Activated CD8-positive, alpha-beta memory T cell treated with anti-CD3 and anti-CD28 coated beads, Interleukin-2, amount 50 U/mL, for 1 hour (primary cell): ENCODE results near the gene MAB21L1.

Experiments
- DNase-seq: peaks from one replicate; pipeline ENCODE4 v3.0.0-alpha.2; 2020; ENCODE audit errors: extremely low read depth

The MAB21L1 gene

DNA sequence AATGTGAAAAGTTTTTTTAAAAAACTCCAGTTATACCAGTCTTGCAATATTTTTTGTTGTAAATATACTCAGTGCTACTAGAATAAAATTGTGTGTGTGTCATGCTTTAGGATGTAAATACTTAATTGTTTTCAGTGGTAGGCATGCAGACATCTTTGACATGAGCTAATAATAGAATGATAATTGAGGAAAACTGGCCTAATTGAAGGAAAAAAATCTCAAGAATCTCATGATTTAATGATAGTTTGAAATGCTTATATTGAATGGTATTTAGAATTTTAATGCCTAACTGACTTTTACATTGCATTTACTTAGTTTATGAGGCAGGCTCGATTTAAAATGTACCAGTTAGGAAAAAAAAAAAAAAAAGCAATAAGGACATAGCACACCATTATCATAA is 3.2 kb upstream of the MAB21L1 start:
- DNase-seq, result no peak

DNA sequence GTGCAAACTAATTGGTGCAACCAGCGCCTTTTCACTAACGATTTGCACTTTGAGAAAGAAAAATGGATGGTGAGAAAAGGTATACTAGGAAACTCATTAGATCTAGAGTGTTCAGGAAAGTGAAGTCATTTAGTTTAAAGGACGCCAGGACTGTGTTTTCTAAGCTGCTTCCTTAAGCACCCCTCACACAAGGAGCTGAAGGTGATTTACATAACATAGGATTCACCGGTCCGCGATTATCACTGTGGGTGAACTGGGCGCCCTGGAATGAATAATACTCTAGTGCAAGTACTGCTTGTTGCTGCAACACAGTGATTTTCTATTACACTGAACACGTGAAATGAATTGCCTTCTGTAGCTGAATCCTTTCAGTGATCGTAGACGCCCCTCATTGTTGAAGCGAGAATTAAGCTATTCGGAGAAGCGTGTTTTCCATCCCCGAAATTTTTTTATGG is 2.6 kb upstream of the MAB21L1 start:
- no peak for DNase-seq

DNA sequence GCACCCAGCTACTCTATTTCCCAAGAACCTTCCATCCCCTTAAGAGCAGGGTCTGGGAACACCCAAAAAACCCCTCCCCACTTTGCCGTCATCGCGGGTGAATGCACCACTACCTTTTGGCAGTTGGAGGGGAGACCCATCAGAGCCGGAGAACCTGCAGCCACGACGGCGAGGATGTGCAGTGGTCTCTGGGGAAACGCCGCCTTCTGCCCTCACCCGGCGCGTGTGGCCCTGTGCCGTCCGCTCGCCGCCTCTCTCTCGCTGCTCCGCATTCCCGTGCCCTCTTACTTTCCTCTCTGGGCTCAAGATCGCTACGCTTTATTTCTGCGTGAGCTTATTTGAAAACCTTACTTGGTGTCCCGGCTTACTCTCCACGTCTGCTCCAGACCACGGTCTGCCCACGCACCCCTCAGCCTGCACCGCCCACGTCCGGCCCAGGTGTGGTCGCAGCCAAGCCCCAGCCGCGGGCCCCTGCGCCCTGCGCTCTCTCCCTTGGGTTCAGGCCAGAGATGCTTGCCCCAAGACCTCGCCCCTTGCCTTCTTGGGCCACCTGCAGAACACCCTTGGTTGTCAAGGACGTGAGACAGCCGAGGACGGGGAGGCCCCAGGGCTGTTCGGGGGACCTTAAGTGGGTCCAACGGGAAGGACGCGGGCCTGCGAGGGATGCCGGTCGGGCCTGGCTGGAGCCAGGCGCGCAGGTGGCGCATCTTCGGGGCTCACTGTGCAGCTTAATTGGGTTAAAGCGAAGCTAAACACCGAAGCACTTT is 2.0 kb upstream of the MAB21L1 start:
- DNase-seq, result no peak

DNA sequence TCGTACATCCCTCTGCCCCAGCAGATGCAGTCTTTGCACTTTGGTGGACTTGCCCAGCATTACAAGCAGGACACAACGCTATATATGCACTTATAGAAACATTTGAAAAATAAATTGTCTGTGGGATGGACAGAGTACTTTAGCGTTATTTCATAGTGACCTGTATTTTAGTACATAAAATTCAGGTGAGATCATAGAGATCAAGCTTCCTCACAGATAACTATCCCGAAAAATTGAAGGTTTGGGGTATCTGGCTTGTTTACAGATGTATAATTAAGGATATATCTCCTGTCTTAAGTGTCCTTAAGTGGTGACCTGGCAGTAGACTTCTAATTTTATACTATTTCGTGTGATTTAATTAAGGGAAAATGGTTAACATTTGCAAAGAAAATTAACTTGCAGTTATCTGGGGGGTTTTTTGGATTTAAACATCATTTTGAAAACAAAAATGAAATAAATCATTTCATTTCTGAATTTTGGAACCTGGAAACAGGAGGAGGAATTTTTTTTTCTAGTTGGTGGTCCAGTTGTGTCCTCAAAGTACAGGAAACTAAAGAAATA is 977 bp upstream of the MAB21L1 start:
- DNase-seq, result no peak

DNA sequence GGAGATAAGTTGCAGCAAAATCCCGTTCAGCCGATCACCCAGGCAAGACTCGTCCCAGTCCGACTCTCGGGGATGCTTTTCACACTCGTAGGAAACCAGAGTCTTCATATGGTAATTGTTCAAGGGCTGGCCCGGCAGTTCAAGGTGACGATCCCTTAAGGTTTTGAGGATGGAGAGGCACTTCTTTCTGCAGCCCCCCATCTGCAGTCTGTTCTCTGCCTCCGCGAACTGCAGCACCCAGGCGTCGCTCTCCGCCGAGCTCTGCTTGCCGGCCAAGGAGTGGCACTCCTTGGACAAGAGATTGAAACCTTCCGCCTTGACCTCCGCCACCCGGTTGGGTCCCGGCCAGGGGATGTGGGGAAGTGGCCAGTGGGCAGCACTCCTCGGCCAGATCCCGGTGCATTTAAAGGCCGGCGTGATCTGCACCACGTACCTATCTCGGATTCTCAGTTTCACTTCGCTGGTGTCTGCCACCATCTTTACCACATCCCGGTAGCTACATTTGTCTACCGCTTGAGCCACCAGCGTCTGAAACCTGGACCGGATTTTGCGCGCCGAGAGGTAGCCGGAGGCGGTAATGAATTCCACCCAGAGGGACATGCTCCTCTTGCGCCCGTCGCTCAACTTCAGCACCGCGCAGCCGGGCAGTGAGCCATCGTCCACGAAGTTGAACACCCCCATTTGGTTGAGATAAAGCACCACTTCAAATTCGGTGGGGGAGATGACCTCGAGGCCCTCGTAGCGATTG is 1.1 kb downstream of the MAB21L1 start:
- no peak for DNase-seq

DNA sequence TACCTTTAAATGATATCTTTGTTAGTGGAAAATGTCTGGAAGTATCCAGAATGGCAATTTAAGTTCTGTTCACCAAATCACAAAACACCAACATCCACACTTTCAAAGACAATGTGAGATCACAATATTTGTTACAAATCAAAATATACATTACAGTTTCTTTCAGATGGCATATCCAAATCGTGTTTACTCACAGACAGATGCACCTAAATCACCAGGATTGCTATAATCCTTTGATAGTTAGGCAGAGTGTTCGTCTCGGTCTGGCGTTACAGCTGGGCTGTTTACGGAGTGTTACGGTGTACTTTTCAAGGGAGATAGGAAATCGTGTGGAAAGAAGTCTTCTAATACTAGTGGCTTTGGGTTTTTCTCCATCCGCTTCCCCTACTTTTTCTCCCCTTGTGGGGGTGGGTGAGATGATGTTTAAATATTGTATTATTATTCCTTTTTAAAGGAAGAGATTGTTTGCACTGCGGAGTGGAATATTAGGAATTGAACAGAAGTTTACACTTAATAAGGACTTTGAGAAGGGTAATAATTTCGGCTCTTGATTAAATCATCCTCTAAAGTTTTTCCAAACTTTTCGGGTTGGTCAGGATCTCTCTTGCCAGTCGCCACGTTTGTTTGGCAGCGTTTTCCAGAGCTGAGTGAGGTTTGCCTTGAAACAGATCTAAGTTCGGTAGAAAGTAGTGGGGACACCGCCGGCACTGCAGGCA is 1.8 kb downstream of the MAB21L1 start:
- DNase-seq, result no peak

DNA sequence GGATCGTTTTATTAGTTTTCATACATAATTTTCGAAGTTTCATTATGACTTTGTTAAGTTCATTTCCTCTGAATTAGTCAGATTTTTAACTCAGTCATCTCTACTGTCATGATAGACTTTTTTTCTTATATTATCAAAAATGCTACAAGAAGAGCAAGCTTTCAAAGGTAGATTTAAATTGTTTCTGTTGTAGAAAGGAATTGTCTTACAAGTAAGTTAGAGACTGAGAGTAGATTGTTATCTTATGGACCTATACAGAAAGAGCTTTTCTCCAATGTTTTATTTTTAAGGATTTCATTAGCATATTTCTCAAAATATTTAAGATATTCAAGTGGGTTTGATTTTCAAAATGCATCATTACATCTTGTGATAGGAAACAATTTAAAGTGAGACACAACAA is 2.7 kb downstream of the MAB21L1 start:
- DNase-seq, result no peak

DNA sequence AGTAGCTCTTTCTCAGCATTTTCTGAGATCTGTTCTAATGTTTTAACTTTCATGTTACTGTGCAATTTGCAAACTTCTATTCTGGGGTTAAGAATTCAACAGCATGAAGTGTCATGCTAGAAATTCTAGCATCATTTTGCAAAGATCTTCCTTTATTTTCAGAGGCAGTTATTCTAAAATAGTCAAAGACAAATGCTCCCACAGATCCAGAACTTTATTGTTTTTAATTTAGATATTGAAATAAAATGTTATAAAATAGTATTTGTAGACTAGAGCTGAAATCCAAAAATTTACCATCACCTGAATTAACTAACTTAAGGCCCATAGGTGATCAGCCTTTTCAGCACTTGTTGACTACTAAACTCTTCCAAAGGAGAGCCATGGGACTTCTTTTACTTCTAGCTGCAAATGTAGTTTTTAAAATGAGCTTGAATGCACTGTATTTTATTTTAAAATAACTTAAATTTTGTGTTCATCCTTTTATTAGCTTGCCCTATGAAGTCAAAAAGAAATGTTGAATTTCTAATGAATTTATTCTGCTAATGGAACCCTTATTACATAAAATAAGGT is 3.2 kb downstream of the MAB21L1 start:
- DNase-seq, result no peak

DNA sequence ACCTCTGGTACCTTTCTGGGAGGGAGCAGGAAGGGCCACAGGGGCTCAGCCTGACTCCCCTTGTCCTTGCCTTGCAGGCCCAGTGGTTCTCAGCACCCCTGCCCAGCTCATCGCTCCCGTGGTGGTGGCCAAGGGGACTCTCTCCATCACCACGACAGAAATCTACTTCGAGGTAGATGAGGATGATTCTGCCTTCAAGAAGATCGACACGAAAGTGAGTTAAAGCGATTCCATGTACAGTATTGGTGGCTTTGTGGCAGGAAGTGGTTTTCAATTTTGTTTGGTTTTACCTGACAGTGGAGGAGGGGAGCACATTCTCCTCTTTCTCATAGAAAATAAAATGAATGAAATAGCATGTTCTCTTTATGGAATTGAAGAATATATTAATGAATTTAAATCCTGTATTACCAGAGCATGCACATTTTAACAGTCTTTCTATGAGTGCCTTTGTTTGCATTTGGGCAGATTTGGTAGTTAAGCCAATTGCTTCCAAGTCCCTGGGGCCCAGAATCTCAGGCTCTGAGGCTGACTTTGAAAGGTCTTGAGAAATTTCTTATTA is 4.1 kb downstream of the MAB21L1 start:
- DNase-seq, result no peak

DNA sequence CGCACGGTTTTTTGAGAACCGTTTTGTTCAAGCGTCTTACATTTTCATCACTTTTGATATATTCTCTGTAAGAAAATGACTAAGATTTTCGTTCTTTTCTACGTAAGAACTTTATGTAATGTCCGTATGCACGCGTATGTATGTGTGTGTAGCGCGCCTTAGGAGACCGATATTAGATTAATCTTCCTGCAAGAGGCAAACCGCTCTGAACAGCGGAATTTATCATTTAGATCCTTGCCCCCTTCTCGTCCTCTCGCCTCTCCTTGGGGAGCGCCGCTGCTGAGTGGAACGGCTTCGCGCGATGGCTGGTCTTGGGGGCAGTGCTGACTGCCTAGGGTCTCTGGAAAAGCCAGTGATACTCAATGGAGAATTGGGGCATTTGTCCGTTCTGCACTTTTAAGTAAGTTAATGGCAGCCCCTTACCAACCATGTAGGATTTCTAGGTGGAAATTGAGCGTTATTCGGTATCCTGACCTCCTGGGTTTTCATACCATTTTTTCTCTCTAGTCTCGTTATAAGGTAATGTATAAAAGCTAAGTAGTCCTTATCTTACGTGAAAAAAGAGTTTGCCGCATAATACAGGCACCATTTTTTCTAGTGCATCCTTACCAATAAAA is 4.7 kb downstream of the MAB21L1 start:
- DNase-seq, result no peak

DNA sequence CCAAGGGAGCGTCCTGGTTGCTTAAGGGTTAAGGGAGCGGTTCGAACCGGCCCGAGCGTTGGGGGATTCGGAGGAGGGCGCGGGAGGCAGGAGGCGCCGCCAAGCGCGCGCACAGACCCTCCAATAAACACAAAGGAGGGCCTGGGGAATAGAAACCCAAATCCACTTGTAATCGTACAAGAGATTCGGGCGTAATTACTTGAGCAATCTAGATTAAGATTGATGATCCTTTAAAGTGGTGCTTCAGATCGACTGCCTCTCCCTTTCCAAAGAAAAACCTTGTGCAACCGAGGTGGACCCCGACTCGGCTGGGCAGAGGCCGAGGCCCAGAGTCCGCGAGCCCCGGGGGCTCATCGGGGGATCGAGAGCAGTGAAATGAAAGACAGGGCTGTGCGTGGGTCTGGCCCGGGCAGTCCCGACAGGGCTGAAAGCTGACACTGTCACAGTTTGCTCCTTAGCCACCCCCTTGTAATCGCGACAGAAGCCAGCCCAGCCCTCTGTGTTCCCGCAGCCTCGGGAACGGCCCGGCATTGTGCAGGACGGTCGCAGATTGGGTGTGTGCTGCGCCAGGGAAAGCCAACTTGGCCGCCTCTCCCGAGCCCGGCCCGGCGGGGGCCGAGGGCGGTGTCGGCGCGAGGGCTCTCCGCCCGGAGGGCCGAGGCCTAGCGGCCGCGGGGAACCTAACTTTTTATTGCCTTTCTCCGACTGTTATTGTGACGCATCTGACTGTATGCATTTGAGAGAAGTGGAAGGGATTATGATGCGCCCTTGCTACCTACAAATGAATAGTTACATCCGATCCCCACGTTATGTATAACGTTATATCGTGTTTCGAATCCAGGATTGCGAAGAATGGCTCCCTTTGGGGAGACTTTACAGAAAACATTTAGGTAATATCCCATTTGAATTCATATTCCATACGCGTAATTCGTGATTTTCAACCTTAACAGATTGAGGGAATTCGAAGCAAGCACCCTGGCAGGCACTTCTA is 5.5 kb downstream of the MAB21L1 start:
- DNase-seq, result no peak

DNA sequence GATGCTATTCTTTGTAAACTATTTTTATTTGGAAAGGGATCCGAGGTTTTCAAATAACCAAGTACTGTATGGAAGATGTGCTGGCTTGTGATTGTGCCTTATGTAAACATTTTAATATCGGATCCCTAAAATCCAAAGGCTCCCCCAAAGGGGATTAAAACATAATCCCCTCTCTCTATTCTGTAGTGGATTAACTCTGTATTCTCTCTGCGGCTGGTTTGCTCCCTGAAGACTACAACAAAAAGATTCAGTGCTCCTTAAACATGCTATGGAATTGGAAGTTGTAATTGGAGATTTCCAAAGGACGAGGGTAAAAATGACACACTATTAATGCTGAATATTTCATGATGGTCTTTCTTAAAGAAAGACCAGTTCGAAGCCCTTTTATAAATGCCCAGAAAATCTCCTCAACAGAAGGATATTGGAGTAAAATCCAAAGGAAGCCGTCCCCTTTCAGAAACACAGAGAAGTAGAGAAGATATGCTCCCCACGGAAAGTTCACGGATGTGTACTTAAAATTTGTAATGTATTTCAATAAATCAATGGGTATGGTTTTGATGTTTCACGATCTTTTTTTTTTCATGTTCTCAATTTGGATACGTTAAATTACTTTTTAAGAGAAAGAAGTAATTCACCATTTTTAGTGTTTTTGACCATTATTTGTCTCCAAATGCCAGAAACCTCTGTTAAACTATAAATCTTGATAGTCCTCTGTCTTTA is 6.5 kb downstream of the MAB21L1 start:
- DNase-seq, result no peak

DNA sequence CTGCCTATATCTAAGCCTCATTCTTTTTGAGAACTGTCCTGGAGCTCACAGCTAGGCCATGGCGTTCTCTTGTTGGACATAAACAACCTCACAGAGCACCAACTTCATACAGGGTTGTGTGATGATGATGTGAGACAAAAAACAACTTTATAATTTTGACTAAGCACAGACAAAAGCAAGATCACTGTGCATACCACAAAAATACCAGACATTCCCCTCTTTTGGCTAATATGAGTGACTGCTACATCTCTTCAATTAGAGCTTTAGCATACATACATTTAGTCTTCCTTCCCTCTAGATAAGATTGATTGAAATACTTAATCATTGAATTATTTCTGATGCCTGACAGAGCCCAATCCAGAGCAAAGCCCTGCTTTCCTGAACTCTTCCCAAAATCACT is 8.3 kb downstream of the MAB21L1 start:
- no peak for DNase-seq

DNA sequence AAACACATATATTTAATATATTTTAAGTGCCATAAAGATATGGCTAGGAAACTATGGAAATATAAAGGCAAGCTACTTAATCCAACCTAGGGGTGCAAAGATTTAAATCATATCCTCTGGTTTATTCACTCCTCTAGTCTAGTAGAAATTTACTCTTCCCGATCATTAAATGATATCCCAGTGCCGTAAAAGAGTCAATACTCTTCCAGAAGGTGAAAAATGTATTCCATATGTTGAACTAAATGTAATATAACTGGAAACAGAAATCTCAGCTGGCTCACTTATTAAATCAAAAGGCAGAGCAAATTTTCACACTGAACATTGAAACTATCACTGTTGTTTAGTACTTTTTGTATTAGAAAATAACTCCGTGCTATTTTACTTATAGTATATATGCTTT is 11.1 kb downstream of the MAB21L1 start:
- DNase-seq, result no peak

DNA sequence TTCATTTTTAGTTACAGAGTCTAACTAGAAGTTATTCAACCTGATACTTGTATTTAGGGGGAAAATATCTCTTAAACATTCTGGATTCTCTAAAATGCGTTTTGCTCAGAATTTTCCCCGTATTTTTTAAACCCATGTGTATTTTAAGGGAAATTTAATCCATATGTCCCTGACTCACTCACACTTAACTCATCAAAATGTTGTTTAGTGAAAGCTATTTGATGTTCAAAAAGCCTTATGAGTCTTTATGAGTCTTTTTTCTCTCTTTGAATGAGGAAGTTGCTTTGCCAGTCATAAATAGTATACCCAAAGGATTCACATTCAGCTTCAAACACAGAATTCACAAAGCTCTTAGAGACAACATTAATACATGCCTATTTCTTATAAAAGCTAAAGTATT is 16.4 kb downstream of the MAB21L1 start:
- DNase-seq, result no peak

DNA sequence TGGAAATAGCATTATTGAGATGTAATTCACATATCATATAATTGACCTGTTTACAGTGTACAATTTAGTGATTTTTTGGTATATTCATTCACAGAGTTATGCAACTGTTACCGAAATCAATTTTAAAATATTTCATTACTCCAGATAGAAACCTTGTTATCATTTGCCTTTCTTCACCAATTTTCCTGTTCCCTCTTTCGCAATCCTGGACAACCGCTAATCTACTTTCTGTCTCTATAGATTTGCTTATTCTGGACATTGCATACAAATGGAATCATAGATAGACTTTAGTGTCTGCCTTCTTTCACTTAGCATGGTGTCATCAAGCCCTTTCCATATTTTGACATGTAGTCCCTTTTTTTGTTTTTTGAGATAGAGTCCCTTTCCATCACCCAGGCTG is 19.2 kb downstream of the MAB21L1 start:
- no peak for DNase-seq

DNA sequence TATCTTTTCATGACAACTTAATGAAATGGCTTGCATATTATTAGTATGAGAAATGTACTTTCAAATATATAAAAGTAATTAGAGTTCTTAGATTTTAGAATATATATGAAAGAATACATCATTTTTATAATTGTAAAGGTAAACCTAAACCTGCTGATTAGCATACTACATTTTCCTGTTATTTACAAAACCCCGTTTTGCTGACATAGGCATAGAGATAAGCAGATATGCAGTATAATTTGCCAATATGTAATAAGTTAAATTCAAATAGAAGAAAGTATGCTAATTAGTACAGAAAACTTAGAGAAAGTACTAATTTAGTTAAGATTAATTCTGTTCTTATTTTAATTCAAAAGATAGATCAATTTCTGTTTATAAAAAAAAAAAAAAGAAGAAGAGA is 21.5 kb downstream of the MAB21L1 start:
- no peak for DNase-seq

DNA sequence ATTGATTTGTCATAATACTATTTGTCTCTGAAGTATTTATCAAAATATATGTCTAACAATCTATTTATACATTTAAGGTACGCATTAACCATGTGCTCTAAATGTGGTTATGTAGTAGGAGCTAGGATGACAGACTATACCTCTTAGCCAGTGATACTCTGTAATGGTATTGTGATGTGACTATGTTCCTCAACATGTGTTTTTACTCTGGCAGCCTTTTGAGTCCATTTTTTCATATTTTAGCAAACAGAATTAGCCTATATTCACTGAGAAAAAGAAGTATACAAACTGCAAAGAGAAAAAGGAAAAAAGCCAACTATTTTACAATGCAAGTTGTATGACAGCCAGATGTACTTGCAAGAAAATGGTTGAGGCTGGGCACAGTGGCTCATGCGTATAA is 26.7 kb downstream of the MAB21L1 start:
- DNase-seq, result no peak

DNA sequence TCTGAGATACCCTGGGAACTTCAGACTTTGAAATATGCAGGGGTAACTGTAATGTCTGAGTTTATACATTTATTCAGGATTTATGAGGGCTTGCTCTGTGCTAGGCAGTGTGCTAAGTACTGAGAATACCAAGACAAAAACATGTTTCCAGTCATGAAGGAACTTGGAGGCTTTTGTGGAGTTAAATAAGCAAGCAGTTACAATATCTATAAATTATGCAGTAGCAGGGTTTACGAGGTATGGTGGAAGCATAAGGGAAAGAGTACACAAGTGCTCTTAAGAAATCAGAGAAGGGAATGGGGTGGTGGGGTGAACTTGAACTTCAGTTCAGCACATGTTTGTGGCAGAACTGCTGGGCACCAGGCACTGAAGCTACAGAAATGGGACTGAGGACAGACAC is 28.0 kb downstream of the MAB21L1 start:
- DNase-seq, result no peak
